GM21515 (cell line): ENCODE data around the gene AGAP2.
"Not testable (repeated sequence)": the region's sequence is repeated elsewhere in the genome, so short reads cannot be mapped to it uniquely, and the experiment has no call there.

Experiments used
- ATAC-seq: cut with Tn5 transposase; IDR thresholded peaks from one replicate; pipeline ENCODE4 v1.9.1; 2021; ENCODE audit not compliant: unreplicated experiment

Gene AGAP2

GRCh38 chr12:57738661-57739237 is at the start of gene AGAP2:
TSS of gene AGAP2 (minus strand) at chr12:57738742. CDS start at chr12:57738246, 496 bp downstream.
- no peak for ATAC-seq

DNA sequence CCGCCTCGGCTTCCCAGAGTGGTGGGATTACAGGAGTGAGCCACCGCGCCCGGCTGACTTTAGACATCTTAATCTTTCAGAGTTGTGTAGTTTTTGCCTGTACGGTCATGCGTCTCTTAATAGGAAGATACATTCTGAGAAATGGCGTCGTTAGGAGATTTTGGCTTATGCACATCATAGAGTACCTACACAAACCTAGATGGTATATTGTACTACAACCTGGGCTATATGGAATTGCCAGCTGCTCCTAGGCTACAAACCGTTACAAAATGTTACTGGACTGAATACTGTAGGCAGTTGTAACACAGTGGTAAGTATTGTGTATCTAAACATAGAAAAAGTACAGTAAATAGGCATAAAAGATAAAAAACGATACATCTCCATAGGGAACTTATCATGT is 45.3 kb upstream of the AGAP2 start:
- ATAC-seq, result no peak

GRCh38 chr12:57783466-57783801 is 44.9 kb upstream of the AGAP2 start:
- ATAC-seq, result no peak

GRCh38 chr12:57782608-57783465 is 44.3 kb upstream of the AGAP2 start, which contains the start of gene TSFM:
TSS of gene TSFM (plus strand) at chr12:57782787. CDS start at chr12:57782802, 15 bp downstream.
- ATAC-seq, result peak; percentile 81

- no peak for ATAC-seq
Measured at GRCh38 chr12:57782243-57782607, 43.7 kb upstream of the AGAP2 start.

- no peak for ATAC-seq
Measured at GRCh38 chr12:57781801-57782200, 43.3 kb upstream of the AGAP2 start.

- no peak for ATAC-seq
Measured at GRCh38 chr12:57781244-57781643, 42.7 kb upstream of the AGAP2 start.

GRCh38 chr12:57780284-57780897 is 41.8 kb upstream of the AGAP2 start:
- ATAC-seq, result no peak

DNA sequence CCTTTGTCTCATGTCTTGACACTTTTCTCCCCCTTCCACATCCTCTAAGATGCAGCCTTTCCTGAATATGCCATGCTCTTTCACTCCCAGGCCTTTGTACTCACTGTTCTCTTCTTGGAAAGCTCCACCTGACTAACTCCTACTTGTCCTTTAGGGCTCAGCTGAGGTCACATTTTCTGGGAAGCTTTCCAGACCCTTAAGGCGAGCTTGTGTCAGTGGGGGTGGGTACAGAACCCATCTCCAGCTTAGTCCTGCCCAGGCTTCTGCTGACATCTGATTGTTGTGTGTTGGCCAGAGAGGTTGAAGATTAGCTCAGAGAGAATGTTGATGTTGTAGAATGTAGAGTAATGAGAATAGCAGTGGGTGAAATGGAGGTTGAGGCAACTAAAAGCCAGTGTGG is 41.2 kb upstream of the AGAP2 start:
- no peak for ATAC-seq

DNA sequence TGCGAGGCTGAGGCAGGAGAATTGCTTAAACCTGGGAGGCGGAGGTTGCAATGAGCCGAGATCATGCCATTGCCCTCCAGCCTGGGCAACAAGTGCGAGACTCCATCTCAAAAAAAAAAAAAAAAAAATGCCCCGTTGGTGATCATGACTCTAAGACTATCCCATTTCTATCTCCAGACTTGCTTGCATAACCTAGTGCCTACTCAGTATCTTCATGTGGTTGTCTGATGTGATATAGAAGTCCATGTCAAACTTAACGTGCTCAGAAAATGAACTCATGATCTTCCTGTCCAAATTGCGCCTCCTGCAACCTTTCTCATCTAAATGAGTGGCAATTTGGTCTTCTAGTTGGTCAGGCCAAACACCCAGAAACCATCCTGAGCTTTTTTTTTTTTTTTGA is 39.4 kb upstream of the AGAP2 start:
- no peak for ATAC-seq

- ATAC-seq, result no peak
Measured at GRCh38 chr12:57777367-57777766, 38.8 kb upstream of the AGAP2 start.

DNA sequence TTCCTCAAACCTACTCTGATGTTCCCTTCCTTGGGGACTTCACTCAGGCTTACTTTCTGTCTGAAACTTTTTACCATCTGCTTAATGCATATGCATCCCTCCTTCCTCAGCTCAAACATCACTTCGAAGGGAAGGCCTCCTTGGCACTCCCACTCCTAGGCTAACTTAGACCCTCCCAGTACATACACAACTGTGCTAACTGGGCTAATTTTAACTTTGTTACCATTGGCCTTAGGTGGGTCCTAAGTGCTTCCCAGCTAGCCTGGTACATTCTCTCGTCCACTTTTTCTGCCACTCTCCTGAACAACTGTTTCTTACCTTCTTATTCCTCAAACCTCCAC is 37.7 kb upstream of the AGAP2 start:
- no peak for ATAC-seq

GRCh38 chr12:57775563-57776246 is 37.2 kb upstream of the AGAP2 start:
- ATAC-seq, result no peak

- no peak for ATAC-seq
Measured at GRCh38 chr12:57775044-57775443, 36.5 kb upstream of the AGAP2 start.

GRCh38 chr12:57774634-57775033 is 36.1 kb upstream of the AGAP2 start:
- not testable (repeated sequence) for ATAC-seq

DNA sequence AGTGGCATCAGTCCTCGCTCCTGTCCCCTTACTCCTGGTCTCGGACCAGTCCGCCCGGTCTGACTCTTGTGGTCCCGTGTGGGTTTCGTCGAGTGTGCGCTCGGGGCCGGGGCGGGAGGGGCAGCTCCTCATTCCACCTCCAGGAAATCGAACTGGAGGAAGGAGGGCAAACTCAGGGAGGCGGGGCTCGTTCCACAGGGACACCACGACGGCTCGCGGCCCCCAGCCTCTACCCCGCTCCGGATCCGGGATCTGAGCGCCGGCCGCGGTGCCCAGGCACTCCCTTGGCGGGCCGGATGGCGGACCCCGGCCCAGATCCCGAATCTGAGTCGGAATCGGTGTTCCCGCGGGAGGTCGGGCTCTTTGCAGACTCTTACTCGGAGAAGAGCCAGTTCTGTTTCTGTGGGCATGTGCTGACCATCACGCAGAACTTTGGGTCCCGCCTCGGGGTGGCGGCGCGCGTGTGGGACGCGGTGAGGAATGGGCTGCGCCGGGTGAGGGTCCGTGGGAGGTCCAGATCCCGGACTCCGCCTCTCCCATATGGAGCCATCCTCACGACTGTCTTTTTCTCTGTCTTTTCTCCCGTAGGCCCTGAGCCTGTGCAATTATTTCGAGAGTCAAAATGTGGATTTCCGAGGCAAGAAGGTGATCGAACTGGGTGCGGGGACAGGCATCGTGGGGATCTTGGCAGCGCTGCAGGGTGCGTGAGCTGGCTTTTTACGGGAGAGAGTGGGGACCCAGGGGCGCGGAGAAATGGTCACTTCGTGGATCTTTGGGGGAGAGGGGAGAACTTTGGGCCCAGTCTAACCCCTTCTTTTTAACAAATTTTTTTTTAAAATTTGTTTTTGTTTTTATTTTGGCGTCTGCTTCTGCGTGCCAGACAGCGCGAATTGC is 34.1 kb upstream of the AGAP2 start, which contains the start of gene EEF1AKMT3:
EEF1AKMT3 (plus strand) TSS at position 186 of the 894 bp plus-strand sequence; CDS start at position 297, 111 bp downstream.
- peak; percentile 20 for ATAC-seq

DNA sequence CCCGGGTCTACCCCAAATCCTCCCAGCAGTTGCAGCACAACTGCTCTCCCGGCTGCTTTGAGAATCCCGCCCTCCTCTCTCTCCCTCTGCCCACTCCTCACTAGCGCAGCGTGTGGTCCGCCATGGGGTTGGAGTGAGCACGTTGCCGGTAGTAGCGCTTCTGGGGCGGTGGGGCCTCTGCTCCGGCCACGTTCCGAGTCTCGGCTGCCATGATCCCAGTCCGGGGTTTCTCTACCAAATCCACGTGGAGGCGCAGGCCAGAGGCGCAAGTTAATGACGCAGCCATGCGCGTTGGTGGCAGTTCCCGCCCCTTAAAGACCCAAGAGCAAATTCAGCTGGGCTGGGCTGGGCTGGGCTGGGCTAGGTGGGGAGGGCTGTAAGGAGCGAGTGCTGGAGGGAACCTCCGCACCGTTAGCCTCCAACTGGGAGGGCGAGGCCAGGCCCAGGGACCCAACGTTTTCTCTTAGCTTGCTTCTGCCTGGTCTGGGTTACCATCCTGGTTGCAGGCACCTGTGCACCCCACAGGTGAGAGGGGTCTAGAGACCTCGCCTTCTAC is 33.4 kb upstream of the AGAP2 start, which contains the start of gene METTL1:
METTL1 (minus strand) TSS at position 233 of the 556 bp plus-strand sequence; CDS start at position 211, 22 bp downstream.
- ATAC-seq, result peak; percentile 82

GRCh38 chr12:57771236-57771872 is 32.8 kb upstream of the AGAP2 start:
- peak; percentile 68 for ATAC-seq

- no peak for ATAC-seq
Measured at GRCh38 chr12:57770734-57771133, 32.2 kb upstream of the AGAP2 start.

DNA sequence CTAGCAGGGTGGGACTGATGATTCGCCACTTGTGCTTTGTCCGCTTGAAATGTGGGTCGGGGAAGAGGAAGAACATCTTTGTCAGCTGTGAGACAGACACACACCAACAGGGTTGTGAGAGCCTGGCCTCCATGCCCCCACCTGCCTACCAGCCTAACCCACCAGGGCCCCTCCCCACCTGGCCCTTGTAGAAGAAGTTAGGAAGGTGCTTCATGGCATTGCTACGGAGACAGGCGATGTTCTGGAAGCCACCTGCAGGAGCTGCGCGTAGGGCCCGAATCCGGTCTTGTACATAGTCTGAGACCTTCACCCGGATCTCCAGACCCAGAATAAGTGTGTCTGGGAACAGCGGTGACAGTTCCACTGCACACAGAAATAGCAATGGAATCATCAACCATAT is 31.1 kb upstream of the AGAP2 start:
- no peak for ATAC-seq
